HG03064 (cell line): ENCODE results near the gene COPS7A.
A peak's percentile ranks its signal among the peaks of the same experiment; 100 is the strongest.

Experiments
- ATAC-seq: cut with Tn5 transposase; IDR thresholded peaks from one replicate; pipeline ENCODE4 v1.9.1; 2021; ENCODE audit warnings: low read depth; ENCODE audit not compliant: unreplicated experiment

COPS7A gene

DNA sequence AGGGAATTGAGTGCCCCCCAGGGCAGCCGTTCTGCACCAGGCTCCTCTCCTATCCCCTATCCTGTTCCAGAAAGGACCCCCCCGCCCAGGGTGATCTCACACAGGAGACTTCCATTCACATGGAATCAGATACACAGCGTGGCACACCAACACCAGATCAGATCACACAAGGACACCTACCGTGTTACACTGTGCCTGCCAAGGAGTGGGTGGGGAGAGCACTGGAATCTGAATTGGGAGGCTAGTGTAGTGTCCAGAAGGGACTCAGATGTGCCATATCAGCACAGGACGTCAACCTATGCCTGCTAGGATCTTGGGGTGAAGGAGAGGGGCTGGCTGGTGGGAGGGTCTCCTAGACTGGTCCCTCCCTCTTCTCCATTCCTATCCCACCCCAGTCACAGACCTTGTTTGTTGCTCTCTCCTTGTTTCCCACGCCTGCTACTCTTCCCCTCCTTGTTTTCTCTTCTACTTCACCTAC, 44.6 kb downstream of the COPS7A start:
- ATAC-seq = no peak

DNA sequence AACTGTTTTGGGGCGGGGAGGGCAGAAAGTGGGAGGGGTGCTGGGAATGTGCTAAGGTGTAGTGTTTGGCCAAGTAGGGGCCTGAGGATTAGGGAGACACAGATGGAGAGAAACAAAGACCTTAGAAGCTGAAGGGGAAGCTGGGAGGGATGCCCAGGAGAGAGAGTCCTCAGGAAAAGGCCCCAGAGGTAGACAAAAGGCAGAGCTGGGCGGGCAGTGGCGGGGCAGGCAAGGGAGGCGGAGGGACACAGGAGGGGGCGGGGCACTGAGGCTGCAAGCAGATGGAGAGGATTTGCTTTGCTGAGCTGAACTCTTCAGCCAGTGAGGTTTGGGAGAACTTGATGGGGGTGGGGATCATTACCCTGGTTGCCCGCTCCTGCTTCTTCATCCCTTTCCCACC, 45.1 kb downstream of the COPS7A start:
- no peak for ATAC-seq

DNA sequence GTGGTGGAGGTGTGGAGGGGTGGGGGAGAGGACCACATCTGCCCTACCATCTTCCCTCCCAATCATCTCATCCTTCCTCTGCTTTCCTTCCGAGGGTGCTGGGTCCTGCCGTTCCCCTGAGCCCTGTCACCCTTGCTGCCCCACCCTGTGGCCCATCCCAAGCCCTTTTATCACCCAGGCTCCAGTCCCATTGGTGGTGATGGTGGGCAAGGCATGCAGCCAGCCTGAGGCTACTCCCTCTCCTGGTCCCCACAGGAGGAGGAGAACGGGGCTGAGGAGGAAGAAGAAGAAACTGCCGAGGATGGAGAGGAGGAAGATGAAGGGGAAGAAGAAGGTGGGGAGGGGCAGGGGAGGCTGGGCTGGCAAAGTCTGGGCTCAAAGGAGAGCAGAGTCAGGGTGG, 45.8 kb downstream of the COPS7A start:
- no peak for ATAC-seq

DNA sequence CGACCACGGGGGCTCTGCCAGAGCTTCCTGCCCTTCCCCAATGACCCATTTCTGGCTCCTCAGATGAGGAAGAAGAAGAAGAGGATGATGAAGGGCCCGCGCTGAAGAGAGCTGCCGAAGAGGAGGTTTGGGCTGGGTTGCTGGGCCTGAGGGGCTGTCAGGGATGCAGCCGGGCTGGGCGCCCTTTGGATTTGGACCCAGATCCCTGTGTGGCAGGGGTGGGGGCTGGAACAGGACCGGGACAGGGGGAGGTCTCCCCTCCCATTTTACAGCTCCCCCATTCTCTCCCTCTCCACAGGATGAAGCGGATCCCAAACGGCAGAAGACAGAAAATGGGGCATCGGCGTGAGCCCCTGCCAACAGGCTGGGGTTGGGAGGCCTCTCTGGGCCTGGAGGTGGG, 46.2 kb downstream of the COPS7A start:
- ATAC-seq = no peak

DNA sequence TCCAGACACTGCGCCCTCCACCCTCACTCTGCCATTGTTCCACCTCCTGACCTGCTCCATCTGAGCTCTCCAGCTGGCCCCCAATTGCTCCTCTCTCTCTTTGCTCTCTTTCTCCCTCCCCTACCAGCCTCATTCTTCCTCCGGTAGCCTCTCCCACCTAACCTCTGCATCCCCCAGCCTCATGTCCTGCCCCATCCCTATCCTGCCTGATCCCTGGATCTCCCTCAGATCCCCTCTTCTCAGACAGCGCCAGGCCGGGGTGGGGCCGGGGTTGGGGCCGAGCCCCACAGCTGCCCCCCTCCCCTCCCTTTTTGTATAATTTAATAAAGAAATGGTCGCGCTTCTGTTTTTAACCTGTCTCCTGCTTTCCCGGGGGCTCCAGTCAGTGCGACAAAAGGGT, 46.8 kb downstream of the COPS7A start:
- no peak for ATAC-seq

DNA sequence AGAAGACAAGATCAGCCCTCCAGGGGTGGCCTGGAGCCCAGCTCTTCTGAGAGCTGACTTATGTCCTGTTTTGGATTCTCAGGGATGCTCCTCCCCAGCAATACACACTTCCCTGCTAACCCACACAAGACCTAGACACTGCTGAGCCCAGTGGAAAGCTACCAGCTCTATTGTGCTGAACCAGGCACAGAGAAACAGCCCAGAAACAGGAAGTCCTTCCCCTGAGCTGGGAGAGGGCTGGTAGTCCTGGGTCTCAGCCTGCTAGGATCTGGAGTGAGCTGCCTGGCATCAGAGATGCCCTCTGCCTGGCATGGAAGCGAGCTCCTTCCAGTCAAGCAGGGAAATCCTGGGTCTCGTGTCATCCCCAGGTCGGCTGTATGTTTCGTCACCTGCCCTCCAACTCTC, 47.2 kb downstream of the COPS7A start:
- ATAC-seq = no peak

DNA sequence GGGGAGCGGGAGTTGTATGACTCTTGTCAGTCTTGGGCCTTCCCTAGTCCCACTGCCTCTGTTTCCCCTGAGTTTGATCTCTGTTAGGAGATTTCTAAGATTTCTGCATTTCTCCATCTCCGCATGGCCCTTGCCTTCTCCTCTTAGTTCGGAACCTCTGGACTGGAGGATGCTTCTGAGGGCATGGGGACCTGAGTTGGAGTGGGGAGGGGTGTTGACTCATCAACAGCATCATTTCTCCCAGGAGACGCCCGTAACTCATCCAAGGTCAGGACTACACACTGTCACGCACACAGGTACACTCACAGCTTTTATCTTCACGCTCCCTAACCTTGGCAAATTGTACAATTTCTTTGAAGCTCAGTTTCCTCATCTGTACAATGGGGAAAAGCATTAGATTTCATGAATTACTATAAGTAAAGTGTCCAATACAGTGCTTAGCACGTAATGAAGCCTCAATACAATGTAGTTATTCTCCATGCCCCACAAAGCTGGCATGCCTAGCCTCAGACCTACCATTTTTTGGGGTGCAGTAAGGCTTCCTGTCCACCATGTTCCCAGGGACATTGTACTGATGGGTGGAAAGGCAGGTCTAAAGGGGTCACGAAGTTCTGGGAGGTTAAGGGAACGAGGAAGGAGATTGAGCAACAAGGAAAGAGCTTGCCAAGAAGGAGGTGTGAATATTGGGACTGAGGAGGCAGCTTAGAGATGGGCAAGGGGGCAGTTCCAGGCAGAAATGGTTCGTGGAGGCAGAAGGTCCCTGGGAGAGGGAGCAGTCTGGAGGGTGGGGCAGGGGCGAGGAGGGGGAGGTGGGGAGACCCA, 47.9 kb downstream of the COPS7A start:
- no peak for ATAC-seq

DNA sequence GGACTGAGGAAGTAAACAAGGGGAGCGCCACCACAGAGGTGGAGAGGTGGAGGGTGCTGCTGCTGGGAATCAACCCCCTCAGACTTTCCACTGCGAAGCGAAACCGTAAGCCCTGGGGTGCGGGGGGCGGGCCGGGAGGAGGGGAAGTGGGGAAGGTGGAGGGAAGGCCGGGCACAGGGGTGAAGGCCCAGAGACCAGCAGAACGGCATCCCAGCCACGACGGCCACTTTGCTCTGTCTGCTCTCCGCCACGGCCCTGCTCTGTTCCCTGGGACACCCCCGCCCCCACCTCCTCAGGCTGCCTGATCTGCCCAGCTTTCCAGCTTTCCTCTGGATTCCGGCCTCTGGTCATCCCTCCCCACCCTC, 48.5 kb downstream of the COPS7A start, which contains the start of gene LAG3:
Gene LAG3 (plus strand): TSS at position 190 of the 365 bp plus-strand sequence. CDS start 333 bp downstream, outside the sequence.
- ATAC-seq = no peak

DNA sequence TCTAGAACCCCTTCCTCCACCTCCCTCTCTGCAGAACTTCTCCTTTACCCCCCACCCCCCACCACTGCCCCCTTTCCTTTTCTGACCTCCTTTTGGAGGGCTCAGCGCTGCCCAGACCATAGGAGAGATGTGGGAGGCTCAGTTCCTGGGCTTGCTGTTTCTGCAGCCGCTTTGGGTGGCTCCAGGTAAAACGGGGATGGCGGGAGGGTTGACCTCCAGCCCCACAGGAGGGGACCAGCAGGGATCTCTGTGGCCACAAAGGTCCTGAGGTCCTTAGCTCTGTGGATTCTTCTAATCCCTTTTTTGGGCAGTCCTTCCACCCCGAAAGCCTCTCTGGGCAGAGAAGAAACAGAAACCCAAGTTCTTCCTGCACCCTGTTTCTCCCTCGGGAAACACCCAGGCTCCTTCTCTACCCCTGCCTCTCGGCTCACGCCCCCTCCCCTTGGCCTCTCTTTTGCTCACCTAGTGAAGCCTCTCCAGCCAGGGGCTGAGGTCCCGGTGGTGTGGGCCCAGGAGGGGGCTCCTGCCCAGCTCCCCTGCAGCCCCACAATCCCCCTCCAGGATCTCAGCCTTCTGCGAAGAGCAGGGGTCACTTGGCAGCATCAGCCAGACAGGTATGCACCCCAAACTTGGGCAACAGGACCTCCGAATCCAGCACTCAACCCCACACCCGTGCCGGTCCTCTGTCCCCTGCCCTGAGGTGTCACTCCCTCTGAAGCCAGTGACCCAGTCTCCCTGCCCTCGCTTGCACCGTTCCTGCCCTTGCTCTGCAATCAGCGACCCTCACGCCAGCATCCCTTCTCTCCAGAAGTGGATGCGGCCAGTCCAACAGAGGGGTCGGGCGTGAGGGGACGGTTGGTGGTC, 49.1 kb downstream of the COPS7A start:
- ATAC-seq = no peak

DNA sequence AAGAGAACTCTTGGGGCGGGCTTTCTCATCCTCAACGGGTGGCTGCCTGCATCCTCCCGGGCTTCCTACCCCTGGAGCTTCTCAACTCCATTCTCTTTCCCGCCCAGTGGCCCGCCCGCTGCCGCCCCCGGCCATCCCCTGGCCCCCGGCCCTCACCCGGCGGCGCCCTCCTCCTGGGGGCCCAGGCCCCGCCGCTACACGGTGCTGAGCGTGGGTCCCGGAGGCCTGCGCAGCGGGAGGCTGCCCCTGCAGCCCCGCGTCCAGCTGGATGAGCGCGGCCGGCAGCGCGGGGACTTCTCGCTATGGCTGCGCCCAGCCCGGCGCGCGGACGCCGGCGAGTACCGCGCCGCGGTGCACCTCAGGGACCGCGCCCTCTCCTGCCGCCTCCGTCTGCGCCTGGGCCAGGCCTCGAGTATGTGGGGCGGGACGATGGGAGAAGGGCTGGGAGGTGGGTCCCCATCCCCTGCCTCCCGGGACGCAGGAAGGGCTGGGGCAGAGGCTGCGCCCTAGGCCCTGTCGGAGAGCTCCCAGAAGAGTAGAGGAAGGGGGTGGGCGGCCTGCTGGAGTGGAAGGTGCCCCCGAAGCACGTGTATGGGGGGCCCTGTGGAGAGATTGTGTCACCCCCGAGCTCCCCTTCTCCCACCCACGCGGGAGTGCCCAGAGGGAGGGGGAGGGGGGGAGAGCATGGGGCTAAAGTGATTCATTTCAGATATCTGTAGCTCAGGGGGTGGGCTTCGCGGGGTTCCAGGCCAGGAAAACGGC, 49.9 kb downstream of the COPS7A start:
- no peak for ATAC-seq

DNA sequence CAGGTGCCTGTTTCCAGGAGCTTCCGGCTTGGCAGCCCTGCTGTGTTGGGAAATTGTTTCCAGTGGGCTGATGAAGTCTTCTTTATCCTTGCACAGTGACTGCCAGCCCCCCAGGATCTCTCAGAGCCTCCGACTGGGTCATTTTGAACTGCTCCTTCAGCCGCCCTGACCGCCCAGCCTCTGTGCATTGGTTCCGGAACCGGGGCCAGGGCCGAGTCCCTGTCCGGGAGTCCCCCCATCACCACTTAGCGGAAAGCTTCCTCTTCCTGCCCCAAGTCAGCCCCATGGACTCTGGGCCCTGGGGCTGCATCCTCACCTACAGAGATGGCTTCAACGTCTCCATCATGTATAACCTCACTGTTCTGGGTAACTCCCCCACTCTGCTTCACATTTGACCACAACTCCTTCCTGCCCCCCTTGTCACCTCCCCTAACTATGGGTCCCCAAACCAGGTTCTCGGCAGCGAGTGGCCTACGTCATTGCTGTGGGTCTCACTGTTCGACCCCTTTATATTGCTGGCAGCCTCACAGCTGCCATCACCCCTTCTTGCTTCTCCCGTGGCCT, 50.7 kb downstream of the COPS7A start:
- no peak for ATAC-seq

DNA sequence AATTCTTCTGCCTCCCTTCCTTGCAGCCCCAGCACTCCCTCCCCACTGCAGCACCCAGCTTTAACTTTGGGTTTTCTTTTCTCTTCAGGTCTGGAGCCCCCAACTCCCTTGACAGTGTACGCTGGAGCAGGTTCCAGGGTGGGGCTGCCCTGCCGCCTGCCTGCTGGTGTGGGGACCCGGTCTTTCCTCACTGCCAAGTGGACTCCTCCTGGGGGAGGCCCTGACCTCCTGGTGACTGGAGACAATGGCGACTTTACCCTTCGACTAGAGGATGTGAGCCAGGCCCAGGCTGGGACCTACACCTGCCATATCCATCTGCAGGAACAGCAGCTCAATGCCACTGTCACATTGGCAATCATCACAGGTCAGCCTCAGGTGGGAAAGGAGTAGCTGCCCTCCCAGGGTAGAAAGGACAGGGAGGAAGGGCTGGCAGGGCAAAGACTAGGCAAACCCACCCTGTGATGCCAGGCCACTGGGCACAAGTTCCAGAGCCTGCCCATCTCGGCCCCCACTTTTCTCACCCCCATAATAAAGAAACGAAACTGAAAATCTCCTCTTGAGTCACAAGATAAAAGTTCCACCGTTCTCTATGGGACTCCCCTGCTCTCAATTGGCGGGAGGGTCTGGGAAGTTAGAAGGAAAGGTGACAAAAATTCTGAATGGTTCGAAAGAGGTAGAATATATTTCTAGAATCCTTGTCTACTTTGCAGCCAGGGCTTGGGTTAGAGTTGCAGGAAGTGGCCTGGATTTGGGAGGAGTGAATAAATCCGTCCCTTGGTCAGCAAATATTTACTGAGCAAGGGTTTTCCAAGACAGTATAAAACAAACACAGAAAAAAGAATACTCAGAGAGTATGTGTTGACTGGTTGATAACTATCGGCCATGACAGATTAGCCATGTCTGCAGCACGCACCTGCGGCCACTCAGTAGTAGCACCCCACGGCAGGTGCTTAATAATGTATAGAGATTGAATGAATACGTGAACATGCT, 51.6 kb downstream of the COPS7A start:
- ATAC-seq = no peak

DNA sequence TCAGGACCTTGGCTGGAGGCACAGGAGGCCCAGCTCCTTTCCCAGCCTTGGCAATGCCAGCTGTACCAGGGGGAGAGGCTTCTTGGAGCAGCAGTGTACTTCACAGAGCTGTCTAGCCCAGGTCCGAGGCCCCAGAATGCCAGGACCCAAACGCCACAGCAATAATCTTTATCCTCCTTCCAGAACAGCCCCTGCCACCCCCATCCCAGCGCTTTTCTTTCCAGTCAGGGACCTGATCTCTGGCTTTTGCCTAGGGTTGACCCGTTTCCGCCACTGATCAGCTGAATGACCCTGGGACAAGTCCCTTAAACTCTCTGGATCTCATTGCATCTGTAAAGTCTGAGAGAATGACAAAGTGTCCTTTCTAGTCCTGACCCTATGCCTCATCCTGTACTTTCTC, 53.5 kb downstream of the COPS7A start:
- no peak for ATAC-seq

DNA sequence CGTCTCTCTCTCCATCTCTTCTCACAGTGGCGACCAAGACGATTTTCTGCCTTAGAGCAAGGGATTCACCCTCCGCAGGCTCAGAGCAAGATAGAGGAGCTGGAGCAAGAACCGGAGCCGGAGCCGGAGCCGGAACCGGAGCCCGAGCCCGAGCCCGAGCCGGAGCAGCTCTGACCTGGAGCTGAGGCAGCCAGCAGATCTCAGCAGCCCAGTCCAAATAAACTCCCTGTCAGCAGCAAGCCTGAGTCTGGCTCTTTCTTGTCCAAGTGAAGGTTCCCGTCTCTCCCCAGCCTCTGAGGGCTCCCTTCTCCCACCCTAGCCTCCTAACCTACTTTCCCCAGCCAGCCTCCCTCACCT, 54.3 kb downstream of the COPS7A start:
- no peak for ATAC-seq

DNA sequence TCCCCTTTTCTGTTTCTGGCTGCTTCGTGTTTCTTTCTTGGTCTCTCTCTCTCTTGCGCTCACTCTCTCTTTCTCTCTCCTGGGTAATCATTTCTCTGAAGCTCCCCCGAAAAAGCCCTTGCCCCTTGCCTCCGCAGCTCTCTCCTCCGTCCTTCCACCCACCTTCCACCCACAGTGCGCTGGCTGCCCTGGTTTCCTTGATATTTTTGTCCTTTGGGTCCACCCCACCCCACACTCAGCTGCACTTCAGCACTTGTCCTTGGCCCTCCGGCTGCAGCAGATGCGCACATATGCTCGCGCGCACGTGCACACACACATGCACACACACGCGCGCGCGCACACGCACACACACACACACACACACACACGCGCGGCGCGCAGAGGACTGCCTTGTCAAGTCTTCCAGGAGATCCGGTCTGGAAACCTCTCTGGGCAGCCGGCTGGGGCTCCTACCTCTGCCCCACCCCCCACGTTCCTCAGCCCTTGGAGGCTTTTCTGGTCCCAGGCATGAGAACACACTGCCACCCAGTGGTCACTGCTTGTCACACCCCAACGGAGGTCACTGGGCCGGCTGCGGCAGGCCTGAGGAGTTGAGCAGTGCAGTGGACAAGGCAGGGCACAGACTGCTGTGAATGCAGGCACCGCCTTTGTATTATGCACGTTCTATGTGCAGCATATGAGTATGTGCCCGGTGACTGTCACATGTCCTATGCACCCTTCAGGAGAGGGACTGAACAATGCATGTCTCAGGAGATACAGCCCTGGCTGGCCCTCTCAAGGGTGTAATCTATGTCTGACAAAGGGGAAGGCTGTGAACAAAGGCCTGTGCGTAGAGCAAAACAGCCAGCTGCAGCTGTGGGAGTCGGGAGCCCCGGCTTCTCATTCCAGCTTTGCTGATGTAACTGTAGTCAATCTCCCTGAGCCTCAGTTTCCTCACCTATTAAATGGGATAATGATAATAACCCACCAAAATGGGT, 55.0 kb downstream of the COPS7A start:
- ATAC-seq = peak; percentile 71

DNA sequence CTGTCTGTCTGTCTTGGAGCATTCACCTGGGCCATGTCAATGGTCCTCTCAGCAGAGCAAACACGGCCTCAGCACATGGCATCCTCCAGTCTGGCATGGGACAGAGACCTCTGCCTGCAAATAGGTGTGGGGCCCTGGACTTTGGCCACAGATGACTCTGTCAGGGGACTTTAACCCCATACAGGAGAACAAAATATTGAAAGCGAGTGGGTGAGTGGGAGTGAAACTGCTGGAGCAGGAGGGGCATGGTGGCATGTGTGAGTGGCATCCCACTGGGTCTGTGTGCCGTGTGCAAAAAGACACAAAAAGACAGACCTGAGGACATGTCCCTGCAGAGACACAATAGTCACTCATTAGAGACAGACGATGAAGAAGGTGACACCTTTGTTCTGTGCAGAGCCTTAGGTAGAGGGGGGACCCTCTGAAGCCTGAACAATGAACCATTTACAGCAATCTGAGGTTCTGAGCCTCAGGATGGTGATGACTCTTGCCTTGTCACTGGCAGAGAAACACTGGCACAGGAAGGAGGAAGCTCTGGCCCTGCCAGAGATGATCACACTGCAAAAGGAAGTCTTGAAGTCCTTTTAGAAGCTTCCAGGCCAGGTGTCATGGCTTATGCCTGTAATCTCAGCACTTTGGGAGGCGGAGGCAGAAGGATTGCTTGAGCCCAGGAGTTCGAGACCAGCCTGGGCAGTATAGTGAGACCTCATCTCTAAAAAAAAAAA, 56.0 kb downstream of the COPS7A start:
- ATAC-seq = no peak

DNA sequence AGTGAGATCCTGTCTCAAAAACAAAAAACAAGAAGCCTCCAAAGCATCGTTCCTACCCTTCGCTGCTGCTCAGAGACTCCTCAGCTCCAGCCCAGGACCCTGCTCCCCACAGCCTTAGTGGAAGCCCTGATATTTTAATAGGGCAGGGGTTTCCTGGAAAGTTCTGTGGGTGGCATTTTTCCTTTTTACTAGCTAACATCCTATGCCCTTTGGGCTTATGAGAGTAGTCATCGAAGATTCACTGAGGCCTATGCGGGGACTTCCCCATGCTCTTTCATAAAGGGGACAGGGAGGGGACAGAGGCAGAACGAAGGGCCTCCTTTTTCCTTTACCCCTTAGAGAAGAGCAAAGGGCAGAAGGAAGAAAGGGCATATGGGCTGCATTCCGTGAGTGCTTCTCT, 56.7 kb downstream of the COPS7A start:
- ATAC-seq = no peak
